IPS DF 19.7 (cell line): ENCODE measurements around the gene ATG16L2.
"Not testable (repeated sequence)": the region's sequence is repeated elsewhere in the genome, so short reads cannot be mapped to it uniquely, and the experiment has no call there.

Experiments used
- DNase-seq: peaks from one replicate; pipeline ENCODE4 v3.0.0-alpha.2; 2013; ENCODE audit warnings: low read depth, low spot score

The ATG16L2 gene

DNA sequence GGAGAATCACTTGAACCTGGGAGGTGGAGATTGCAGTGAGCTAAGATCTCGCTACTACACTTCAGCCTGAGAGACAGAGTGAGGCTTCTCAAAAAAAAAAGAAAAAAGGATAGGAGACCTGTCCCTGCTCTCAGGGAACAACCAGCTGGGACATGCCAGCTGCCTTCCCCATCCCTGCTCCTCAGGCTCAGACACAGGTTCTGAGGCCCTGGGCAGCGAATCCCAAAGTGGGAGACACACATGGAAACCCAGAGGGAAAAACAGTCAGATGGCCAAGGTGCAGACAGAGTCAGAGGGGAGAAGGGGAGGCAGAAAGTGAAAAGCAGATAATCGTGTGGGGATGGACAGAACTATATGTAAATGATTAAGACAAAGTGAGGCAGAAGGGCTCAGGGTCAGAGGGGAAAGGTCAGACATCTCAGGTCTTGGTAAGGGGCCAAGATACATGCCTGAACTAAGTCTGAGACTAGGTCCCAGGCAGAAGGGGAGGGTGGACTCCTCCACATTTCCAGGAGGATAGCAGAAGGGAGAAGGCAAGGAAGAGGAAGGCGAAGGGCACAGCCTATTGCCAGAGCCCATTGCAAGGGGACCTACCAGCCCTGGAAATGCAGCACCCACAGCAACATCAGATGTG lies 34.6 kb upstream of the ATG16L2 start:
- DNase-seq, result no peak

DNA sequence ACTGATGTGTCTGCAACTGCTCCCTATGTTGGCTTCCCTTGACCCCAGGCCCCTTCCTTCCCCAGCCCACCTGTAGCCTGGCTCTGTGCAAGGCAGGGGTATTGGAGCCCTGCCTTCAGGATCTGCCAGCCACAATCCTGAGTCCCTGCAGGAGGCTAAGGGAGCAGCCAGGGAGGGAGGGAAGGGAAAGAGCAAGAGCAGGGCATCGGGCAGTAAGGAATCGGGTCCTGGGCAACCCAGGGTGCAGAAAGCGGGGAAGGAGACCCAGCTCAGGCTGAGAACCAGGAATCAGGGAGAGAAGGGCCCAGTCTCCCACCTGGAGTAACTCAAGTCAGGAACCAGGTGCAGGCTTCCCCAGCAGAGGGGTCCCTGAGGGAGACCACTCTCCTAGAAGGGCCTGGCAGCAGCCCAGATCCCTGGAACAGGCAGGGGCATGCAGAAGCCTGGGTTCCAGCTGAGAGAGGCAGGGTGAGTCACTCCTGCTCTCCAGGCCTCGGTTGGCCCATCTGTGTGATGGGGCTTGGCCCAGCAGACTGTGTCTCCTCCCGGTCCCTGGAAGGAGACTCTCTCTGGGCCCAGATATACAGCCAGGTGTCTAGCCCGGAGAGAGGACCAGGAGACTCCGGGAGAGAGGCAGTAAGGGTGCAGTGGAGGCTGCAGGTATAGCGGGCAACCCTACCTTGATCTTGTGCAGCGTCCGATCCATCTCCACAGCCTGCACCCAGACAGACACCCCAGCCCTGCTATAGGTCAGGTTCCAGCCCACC lies 33.7 kb upstream of the ATG16L2 start:
- DNase-seq, result no peak

DNA sequence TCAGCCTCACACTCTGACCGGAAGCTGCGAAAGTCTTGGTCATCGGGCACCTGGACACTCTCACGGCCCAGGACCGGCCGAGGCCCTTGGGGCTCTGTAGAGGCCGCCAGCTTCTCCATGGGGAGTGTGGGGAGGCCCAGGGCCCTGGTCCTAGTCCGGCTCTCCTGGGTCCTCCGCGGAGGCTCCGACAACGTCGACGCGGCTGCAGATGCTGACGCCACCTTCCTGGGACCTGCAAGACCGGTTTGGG lies 33.2 kb upstream of the ATG16L2 start:
- no peak for DNase-seq

DNA sequence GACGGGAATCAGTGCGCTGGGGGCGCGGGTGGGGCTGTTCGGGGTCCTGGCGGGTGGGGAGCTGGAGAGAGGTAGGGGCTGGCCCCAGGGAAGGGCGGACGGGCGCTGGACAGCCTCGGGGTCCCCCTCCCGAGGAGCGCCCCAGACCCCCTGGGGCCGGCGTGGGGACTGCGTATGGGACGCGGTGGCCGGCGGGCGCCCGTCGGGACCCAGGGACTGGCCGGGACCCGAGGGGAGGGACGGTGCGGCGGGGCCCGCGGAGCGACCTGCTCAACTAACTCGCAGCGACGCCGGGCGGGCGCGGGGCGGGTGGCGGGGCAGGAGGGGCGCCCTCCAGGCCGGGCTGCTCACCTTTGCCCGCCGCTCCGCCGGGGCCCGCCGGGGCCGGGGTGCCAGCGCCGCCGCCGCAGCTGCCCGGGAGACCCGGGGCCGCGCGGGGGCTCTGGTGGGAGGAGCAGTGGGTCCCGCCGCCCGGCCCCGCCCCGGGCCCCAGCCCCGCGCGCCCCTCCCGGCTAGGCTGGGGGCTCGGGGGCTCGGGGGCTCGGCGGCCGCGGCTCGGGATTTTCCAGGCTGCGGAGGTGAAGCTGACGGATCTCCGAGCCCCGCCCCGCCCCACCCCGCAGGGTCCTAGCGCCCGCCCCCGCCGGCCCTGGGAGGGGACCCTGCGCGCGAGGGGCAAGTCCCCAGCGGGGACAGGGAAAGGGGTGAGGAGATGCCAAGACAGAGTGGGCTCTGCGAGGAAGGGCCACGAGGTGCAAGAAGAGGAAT lies 32.7 kb upstream of the ATG16L2 start:
- no peak for DNase-seq

DNA sequence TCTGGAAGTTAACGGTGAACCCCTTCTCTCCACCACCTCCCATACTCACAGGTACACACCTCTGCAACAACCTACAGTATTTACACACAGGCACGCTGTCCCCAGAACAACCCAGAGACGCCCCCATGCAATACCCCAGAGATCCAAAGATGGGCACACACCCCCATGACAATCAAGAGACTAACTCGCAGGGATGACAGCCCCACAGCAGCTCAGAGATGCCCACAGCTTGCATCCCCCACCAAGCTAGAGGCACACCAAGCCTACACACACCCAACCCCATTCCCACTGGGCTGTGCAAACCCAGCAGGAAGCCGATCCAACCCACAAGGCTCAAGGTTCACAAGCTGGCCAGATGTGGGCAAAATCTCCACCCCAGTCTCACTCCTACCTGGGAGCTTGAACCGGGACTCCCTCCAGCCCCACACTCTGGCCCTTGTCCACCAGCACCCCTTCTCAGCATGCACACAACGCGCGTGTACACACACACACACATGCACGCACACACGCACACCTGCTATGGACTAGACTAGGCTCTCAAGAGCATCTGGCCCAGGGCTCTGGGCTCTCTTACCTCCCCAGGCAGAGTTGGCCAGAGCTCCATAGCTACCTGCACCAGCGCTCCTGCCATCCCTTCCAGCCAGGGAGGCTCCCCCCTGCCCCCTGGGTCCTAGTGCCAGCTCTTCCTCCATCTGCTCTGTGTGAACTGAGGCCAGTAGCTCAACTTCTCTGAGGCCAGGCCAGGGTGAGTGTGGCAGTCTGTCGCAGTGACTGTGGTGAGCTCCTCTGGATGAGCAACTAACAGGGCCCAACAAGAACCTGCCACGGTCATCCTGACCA lies 31.9 kb upstream of the ATG16L2 start:
- no peak for DNase-seq

DNA sequence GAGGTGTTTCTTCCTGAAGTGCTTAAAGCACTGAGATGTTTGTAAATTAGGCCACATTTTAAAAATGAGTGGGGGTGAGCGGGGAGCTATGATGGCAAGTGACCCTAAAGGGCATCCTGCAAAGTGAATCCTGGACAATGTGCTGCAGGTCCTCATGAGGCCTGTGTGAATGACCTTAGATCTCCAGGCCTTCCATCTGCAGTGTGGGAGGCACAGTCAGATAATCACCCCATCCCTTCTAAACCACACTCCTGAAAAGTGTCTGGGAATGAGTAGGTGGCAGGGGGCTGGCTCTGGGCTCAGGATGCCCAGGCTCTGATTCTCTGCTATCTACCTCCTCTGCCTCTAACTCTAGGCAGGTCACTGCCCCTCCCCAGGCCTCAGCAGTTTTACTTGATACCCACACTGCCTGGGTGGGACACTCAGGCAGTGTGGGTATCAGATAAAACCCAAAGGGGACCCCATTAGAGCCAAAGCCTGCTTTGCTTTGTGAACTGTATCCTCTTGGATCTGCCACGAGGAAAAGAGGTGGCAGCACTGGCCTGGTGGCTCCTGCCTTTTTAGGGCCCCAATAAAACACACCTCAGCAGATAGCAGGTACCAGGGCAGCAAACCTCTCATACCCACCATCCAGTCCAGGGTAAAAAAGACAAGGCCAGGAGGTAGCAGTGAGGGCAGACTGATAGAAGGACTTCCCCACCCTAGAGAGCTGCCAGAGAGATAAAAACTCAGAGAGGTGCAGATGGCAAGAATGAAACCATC lies 30.9 kb upstream of the ATG16L2 start:
- DNase-seq, result no peak

DNA sequence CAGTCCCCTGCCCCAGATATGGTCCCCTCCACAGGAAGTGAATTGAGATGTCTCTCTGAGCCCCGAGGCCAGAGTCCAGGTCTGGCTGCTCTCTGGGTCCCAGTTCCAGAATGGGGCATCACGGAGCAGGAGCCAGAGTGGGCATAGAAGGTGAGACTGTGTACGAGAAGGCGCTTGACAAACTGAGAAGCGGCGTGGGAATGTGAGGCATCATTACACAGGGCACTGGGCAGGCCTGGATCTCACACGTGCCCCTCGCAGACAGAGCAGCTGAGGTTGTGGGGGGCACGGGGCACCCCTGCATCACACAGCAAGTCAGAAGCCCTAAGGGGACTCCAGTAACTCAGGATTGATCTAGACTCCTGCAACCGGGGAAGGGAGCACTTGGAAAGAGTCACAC lies 29.5 kb upstream of the ATG16L2 start:
- DNase-seq, result no peak

DNA sequence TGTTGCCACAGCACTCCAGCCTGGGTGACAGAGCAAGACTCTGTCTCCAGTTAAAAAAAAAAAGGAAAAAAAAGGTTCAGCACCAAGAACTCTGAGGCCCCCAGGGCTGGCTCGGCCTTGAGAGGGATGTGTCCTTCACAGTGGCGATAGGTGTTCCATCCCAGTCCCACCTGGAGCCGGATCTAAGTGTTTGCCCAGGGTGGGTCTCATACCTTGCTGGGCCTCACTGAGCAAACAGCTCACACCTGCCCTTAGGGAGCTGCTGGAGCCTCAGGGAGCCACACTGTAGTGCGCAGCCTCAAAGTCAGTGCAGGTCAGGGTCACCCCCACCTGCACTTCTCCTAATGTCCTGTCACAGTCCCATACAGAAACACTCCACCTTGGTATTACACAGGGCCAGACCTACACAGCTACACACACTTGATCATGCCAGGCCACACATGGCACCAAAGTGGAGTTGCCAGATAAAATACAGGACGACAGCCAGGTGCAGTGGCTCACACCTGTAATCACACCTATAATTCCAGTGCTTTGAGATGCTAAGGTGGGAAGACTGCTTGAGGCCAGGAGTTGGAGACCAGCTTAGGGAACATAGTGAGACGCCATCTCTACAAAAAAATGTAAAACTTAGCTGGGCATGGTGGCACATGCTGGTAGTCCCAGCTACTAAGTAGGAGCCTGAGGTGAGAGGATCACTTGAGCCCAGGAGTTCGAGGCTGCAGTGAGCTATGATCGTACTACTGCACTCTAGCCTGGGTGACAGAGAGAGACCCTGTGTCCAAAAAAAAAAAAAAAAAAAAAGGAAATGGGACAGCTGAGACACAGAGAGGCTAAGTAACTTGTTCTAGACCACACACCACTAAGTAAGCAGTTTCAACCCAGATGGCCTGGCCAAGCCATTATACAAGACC lies 27.7 kb upstream of the ATG16L2 start:
- no peak for DNase-seq

DNA sequence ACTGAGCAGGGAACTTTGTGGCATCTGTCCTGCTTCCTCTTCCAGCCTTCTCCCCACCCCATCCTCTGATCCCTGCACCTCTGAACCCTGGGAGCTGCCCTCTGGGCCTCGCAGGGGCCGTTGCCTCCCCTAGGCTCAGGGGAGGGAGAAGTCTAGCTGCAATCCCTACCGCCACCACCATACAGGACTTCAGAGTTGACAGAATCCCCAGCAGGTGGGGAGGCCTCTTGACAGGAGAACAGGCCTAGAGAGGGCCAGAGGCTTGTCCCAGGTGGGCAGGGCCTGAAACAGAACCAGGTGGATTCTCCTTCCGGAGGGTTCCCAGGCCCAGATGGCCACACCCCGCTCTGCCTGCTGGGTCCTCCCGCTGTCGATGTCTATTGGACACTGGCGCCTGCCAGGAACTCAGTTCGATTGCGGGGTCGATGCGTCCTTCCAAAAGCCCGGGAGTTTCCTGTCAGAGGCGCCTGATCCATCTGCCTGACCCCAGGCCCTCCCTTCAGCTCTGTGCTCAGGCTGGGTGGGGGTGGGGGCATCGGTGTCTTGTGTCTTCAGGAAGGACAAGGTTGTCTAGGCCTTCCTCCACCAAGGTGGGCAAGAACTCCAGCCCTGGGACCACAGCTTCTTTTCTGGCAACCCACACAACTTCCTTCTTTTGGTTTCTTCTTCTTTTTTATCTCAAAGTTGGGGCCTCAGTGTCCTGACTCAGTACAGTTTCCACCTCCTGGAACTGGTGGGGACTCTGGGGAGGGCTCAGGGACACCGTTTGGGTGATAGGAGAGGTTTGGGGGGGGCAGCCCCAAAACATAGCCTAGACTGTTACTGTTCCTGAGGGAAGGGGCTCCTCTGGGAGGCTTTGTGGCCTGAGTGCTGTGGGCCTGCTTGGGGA lies 26.8 kb upstream of the ATG16L2 start:
- DNase-seq, result peak; percentile 88

DNA sequence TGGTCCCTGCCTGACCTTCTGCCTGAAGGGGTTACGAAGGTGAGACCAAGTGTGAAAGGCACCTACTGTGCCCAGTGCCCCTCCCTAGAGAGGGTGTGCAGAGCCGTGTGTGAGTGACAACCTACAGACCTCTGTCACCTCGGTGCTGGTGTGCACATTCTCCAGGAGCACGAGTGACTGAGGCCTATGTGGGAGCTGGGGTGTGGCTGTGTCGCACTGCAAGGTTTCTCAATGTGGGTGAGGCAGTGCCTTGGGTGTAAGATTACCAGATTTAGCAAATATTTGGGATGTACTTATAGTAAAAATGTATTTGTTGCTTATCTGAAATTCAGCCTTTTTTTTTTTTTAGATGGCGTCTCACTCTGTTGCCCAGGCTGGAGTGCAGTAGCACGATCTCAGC lies 26.0 kb upstream of the ATG16L2 start:
- no peak for DNase-seq

DNA sequence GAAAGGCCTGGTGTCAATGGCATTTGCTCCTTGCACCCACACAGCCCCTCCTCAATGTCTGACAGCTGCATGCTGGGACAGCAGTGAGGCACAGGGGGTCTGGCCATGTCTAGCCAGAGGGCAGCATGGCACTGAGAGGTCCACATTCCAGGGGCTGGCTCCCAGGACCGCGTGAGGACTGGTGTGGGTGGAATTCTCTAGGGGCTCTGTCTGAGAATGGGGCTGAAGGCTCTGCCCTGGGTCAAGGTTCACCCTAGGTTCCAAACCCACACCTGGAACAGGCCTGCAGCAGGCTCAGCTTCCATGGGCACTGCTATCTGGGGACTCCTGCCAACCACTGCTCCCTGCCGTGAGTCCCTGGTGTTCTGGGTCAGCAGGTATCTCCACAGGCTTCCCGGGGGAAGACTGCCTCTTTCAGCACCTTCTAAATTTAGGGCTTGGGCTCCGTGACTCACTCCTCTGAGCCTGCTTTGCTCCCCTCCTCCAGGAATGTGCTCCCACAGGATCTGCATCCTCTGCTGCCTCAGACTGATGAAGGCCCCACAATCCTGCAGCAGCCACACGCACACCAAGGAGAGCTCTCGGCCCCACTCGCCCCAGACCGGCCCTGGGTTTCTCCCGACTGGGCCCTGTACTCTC lies 24.6 kb upstream of the ATG16L2 start:
- no peak for DNase-seq

DNA sequence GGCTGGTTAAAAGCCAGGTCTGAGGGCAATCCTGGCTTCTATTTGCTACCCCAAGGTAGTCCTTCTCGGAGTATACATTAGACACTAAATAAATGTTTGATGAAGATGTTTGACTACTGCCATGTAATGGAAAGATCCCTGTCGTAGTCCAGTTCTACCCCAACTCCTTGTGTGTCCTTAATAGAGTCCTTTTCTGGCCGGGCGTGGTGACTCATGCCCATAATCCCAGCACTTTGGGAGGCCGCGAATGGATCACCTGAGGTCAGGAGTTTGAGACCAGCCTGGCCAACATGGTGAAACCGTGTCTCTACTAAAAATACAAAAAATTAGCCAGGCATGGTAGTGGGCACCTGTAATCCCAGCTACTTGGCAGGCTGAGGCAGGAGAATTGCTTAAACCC lies 23.0 kb upstream of the ATG16L2 start:
- not testable (repeated sequence) for DNase-seq

DNA sequence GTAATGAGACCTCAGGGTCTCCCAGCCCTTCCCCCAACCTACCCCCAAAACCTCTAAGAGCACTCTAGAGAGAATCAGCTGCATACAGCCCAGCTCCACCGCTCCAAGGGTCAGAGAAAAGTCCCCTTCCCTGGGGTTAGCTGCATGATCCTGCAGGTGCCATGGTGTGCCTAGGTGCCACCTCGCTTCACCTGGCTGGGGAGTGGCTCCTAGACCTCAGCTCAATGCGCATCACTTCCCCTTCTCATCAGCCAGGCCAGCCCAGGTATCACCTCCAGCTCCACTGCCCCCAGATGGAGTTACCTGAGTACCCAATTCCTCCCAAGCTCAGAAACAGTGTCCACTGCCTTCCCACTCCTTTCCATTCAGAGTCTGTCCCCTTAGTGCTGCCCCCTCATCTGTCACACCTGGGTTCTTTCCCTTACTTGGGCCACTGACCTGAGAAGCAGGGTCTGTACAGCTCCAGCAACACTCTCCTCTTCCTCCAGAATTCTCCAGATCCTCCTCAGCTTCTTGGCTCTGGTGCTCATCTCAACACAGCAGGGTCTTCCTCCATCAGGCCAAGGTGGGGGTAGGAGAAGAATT lies 21.7 kb upstream of the ATG16L2 start:
- no peak for DNase-seq

DNA sequence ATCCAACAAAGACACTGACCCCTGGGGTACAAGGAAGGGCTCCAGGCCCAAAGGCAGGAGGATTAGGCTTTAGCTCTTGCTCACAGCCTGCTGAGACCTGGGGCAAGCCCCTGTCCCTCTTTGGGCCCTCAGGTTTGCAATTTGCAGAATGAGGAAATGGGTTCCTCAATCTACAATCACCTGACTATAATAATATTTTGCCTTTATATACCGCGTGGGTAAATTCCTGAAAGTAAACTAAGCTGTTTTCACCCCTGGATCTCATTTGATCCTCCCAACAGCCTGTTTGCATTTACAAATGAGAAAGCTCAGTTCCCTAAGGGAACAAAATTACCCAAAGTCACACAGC lies 21.2 kb upstream of the ATG16L2 start:
- no peak for DNase-seq

DNA sequence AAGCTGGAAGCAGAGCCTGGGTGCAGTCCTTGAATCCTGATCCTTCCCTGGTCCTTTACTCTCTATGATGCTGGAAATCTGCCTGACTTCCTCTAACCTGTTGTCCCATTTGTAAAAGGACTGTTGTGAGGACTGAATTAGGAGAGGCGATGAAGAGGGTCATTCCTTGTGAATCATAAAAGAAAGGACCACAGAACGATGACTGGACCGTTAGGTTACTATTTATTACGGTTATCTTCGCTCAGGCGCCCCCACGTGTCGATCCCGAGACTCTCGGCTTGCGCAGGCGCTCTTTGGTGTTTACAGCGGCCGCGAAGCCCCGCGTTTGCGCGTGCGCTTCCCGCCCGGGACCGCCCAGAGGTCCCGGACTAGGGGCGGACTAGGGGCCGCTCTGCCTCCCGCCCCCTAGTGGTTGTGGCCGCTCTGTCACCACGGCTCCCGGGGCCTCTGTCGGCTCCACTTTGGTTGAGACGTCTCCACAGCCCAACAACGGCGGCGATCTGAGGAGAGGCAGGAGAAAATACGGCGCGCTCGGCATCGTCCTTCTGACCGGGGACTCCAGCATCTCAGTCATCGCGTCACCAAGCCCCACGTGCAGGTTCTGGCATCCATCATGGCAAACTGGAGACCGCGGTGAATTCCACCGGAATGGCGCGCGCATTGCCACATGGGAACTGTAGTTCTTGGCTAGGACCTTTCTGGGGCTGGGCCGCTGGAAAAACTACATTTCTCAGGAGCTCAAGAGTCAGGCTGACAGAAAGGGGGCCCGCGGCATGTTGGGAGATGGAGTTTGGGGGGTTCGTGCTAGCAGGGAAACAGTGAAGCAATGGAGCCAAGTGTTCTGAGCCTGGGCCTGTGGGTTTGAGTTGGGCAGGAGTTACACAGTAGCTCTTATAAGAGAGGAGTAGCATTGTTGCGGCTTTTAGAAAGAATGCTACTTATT lies 20.5 kb upstream of the ATG16L2 start, which contains the start of gene STARD10:
Gene STARD10, minus strand, starts transcription at position 623 of the 943 bp plus-strand sequence. CDS start 12,866 bp downstream, outside the sequence.
- DNase-seq, result peak; percentile 91

DNA sequence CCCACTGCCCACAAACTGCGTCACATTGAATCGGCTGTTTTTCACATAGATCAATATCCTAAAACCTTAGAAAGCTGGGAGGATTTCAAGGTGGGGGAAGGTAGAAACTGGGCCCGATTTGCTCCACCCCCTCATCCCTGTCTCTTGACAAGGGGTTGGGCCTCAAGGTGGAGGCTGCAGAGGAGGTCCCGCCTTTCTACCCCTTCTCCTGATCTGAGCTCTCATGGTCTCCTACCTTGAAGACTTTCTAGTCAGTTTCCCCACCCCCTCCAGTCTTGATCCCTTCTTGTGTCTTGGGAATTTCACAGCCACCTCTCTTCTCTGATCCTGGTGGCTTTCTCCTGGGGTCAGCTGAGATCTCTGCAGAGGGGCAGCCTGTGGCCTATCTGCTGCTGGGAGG lies 15.8 kb upstream of the ATG16L2 start:
- DNase-seq, result no peak

DNA sequence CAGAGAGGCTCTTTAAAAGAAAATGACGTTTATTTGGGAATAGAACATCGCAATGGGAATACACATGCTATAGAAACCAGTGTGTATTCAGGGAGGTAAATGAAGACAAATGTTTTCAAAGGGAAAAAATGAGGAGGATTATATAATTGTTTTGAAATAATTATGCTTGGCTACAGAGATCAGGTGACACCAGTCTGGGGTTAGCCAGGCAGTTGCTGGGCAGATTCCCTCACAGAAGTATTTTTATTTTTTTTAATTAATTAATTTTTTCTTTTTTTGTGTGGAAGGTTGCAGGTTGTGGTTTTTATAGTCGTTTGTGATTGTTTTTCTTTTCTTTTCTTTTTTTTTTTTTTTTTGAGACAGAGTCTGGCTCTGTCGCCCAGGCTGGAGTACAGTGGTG lies 14.8 kb upstream of the ATG16L2 start:
- DNase-seq, result no peak
